GM21381 (cell line): ENCODE data around the gene DDTL.
"Not testable (repeated sequence)": the region's sequence is repeated elsewhere in the genome, so short reads cannot be mapped to it uniquely, and the experiment has no call there.

Experiments used
- ATAC-seq: cut with Tn5 transposase; IDR thresholded peaks from one replicate; pipeline ENCODE4 v1.9.1; 2021; ENCODE audit warnings: mild to moderate bottlenecking, moderate library complexity; ENCODE audit not compliant: unreplicated experiment

The DDTL gene

GRCh38 chr22:23969071-23969470, 2.4 kb downstream of the DDTL start:
- ATAC-seq = no peak

GRCh38 chr22:23970201-23970641, 3.5 kb downstream of the DDTL start:
- no peak for ATAC-seq

GRCh38 chr22:23970816-23971486, 4.3 kb downstream of the DDTL start:
- ATAC-seq = no peak

- not testable (repeated sequence) for ATAC-seq
Measured at GRCh38 chr22:23971927-23972326, 5.2 kb downstream of the DDTL start.

GRCh38 chr22:23974345-23974744, 7.7 kb downstream of the DDTL start, which contains the start of gene DDT:
Gene DDT (minus strand): TSS chr22:23974441. CDS start chr22:23974414, 27 bp downstream.
- peak; percentile 77 for ATAC-seq

- ATAC-seq = not testable (repeated sequence)
Measured at GRCh38 chr22:23974836-23975352, 8.2 kb downstream of the DDTL start.

- not testable (repeated sequence) for ATAC-seq
Measured at GRCh38 chr22:23977304-23977703, 10.6 kb downstream of the DDTL start.

- not testable (repeated sequence) for ATAC-seq
Measured at GRCh38 chr22:23979557-23980240, 13.0 kb downstream of the DDTL start, which contains the start of gene GSTT2. Gene GSTT2 (plus strand): TSS chr22:23980134.

GRCh38 chr22:23980567-23980966, 13.9 kb downstream of the DDTL start:
- ATAC-seq = not testable (repeated sequence)

- no peak for ATAC-seq
Measured at GRCh38 chr22:23984430-23984829, 17.7 kb downstream of the DDTL start.

GRCh38 chr22:23986089-23986488, 19.4 kb downstream of the DDTL start:
- not testable (repeated sequence) for ATAC-seq

- not testable (repeated sequence) for ATAC-seq
Measured at GRCh38 chr22:23986538-23987178, 20.0 kb downstream of the DDTL start.

GRCh38 chr22:23989583-23990244, 23.0 kb downstream of the DDTL start:
- ATAC-seq = not testable (repeated sequence)

GRCh38 chr22:23993080-23993479, 26.4 kb downstream of the DDTL start:
- not testable (repeated sequence) for ATAC-seq

- not testable (repeated sequence) for ATAC-seq
Measured at GRCh38 chr22:23993581-23994177, 27.0 kb downstream of the DDTL start.

GRCh38 chr22:23997092-23997491, 30.4 kb downstream of the DDTL start:
- ATAC-seq = no peak

GRCh38 chr22:23999779-24000178, 33.1 kb downstream of the DDTL start:
- not testable (repeated sequence) for ATAC-seq

GRCh38 chr22:24001314-24001713, 34.6 kb downstream of the DDTL start:
- no peak for ATAC-seq

GRCh38 chr22:24002272-24002671, 35.6 kb downstream of the DDTL start:
- ATAC-seq = no peak

GRCh38 chr22:24002851-24003250, 36.2 kb downstream of the DDTL start:
- ATAC-seq = no peak
